Gastrocnemius medialis (tissue), 4 donors: ENCODE results near the gene ZNF680. TPM values are rescaled to one million over a fixed set of nuclear protein-coding genes. Genes with fewer than 3 reads are reported as not detected.

Experiments
- ATAC-seq, 2 donors: fragments of 150-250 bp; one replicate each; pipeline ENCODE4 v1.9.1; 2016
- DNase-seq, 2 donors: peaks; one replicate each; pipeline ENCODE4 v3.0.0-alpha.2; 2019
- H3K27ac ChIP-seq, 4 donors: fragments of 200-600 bp; sonication (generic); 1 replicate in 1 of 4; 2 replicates in 3 of 4; pipeline ENCODE4 v1.5.1; 2016 to 2018; ENCODE audit warnings: mild to moderate bottlenecking in 2 of 4, moderate library complexity in 1 of 4
- H3K27me3 ChIP-seq, 3 donors: fragments of 200-600 bp; sonication (generic) in 2 of 3; 1 replicate in 1 of 3; 2 replicates in 2 of 3; pipeline versions ENCODE4 v1.5.1 to v1.6.0; 2016 to 2019; ENCODE audit warnings: mild to moderate bottlenecking in 1 of 3, moderate library complexity in 1 of 3
- H3K36me3 ChIP-seq, 2 donors: fragments of 200-600 bp; sonication (generic) in 1 of 2; one replicate each; pipeline ENCODE4 v1.5.1; 2017 to 2018
- H3K4me1 ChIP-seq, 2 donors: fragments of 200-600 bp; sonication (generic) in 1 of 2; one replicate each; pipeline ENCODE4 v1.5.1; 2016 to 2017; ENCODE audit warnings: mild to moderate bottlenecking in 2 of 2
- H3K4me3 ChIP-seq, 4 donors: fragments of 200-600 bp; sonication (generic) in 3 of 4; 1 replicate in 1 of 4; 2 replicates in 3 of 4; pipeline ENCODE4 v1.5.1; 2016 to 2019; ENCODE audit warnings: mild to moderate bottlenecking in 2 of 4
- H3K9me3 ChIP-seq, 3 donors: fragments of 200-600 bp; sonication (generic) in 2 of 3; 1 replicate in 1 of 3; 2 replicates in 2 of 3; pipeline ENCODE4 v1.5.1; 2016 to 2019
- POLR2A ChIP-seq, 2 donors: fragments of 450-650 bp; IDR thresholded peaks; one replicate each; pipeline ENCODE4 v1.6.1; 2017; ENCODE audit warnings: antibody characterized with exemption in 2 of 2, mild to moderate bottlenecking in 2 of 2, moderate library complexity in 2 of 2
- in situ Hi-C, 4 donors: fragments of 200-750 bp; cut with MboI; loops; one replicate each; pipeline versions ENCODE4 v1.15.0 to v1.8.0; 2017; ENCODE audit warnings: low sequenced_read_pairs in 4 of 4
- intact Hi-C: fragments of 100-400 bp; cut with DNase I; formaldehyde crosslinking; loops from one replicate; pipeline ENCODE4 v1.15.1; 2023; ENCODE audit warnings: low total_unique reads
- total RNA-seq, 4 donors: library from RNA; depleted of rRNA; stranded (reverse); fragments of >200 nt; gene quantifications; one replicate each; pipeline versions ENCODE4 v1.1.0 to v1.2.3, GENCODE V29; 2016
- TF ChIP-seq, protein P1 (sequence below), 5 experiments: fragments of 450-650 bp in 3 of 5; fragments of 200-600 bp in 2 of 5; sonication (generic) in 2 of 5; IDR thresholded peaks in 4 of 5; conservative IDR thresholded peaks in 1 of 5; 1 replicate in 4 of 5; 2 replicates in 1 of 5; pipeline ENCODE4 v1.5.1; 2016 to 2019; ENCODE audit warnings: antibody characterized with exemption in 5 of 5, mild to moderate bottlenecking in 3 of 5, moderate library complexity in 3 of 5

Gene ZNF680
- total RNA-seq, 4 donors from 2014 or later = 10.0 to 34.3 (median 14.2) TPM

DNA sequence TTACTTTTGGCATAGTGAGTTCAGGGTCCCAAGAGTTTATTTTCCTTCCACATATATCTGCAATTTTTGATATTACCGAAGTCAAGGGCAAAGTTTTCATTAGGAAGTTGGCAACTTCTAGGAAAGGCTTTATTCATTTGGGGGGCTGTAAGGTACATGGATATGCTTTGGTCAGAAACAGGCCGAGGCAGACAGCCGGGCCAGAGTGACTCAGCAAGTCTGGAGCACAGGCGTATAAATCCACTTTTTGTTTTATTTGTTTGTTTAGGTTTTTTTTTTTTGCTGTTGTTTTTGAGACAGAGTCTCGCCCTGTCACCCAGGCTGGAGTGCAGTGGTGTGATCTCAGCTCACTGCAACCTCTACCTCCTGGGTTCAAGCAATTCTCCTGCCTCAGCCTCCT, 3.7 kb downstream of the ZNF680 start:
- peak overlapping the region; percentile 1 to 43 (median 22) for H3K4me3 ChIP-seq
- H3K36me3 ChIP-seq = no peaks in the 10 kb centered on the region
- no peaks in the 10 kb centered on the region for H3K9me3 ChIP-seq
- no peaks in the 10 kb centered on the region for H3K27me3 ChIP-seq
- TF ChIP-seq, protein P1, sequence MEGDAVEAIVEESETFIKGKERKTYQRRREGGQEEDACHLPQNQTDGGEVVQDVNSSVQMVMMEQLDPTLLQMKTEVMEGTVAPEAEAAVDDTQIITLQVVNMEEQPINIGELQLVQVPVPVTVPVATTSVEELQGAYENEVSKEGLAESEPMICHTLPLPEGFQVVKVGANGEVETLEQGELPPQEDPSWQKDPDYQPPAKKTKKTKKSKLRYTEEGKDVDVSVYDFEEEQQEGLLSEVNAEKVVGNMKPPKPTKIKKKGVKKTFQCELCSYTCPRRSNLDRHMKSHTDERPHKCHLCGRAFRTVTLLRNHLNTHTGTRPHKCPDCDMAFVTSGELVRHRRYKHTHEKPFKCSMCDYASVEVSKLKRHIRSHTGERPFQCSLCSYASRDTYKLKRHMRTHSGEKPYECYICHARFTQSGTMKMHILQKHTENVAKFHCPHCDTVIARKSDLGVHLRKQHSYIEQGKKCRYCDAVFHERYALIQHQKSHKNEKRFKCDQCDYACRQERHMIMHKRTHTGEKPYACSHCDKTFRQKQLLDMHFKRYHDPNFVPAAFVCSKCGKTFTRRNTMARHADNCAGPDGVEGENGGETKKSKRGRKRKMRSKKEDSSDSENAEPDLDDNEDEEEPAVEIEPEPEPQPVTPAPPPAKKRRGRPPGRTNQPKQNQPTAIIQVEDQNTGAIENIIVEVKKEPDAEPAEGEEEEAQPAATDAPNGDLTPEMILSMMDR (IDR thresholded peaks at IDR 0.05 in 4 of 5, conservative IDR thresholded peaks at IDR 0.05 in 1 of 5) = no peak
- no peak for TF ChIP-seq POLR2A (IDR thresholded peaks at IDR 0.05)
- in situ Hi-C loops = loop anchor here (25.0 kb wide), 3 partner anchors 247 to 647 kb away; partner anchors contain the start of gene ZNF736 (in 3 of the 4)
- no peak for ATAC-seq
- H3K4me1 ChIP-seq = peaks cover 32 to 56% of the 10 kb centered on the region in 2 donors
- no peak for DNase-seq
- peak overlapping the region; percentile 69 to 90 (median 88) for H3K27ac ChIP-seq
- intact Hi-C loops = no loop called here

DNA sequence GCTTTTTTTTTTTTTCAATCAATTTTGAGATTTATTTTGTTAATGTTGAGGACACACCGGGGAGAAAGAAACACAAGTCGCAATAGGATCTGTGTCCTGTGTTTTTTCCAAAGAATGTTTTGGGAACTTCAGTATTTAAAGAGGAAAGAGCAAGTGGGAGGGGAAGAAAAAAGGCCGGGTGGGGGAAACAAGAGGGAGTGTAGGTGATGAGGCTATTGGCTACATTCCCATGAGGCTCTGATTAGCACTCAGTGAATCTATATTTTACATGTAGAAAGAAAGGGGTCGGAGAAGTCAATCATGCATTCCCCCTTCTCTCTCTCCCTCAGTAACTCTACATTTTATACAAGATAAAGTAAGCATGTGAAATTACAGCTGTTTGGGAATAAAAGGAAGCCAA, 4.1 kb downstream of the ZNF680 start:
- no peak for ATAC-seq
- peak overlapping the region; percentile 1 to 43 (median 22) for H3K4me3 ChIP-seq
- H3K36me3 ChIP-seq = no peaks in the 10 kb centered on the region
- H3K4me1 ChIP-seq = peaks cover 32 to 56% of the 10 kb centered on the region in 2 donors
- no peaks in the 10 kb centered on the region for H3K9me3 ChIP-seq
- in situ Hi-C loops (loop anchor here (25.0 kb wide), 3 partner anchors 246 to 646 kb away; partner anchors contain the start of gene ZNF736 (in 3 of the 4)), intact Hi-C loops (no loop called here)
- no peak for DNase-seq
- H3K27ac ChIP-seq = peak overlapping the region; percentile 69 to 90 (median 88)
- H3K27me3 ChIP-seq = no peaks in the 10 kb centered on the region
- TF ChIP-seq POLR2A (IDR thresholded peaks at IDR 0.05) = no peak
- TF ChIP-seq, protein P1 (IDR thresholded peaks at IDR 0.05 in 4 of 5, conservative IDR thresholded peaks at IDR 0.05 in 1 of 5) = no peak

DNA sequence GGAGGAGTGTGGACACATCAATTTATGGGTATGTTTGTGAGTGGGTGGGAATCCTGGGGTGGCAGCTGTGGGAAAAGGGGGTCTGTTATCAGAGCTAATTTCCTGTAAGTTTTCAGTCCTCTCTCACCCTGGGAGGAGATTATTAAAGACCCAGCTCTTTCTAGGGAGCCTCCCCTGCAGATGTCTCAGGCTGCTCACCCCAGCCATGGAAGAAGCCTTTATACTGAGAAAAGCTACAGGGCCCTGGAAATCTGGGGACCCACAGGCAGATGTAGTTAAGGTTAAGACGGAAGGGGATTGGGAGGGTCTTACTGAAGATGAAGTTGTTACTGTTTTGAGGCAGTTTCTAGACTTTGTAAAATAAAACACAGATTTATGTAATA, 4.6 kb downstream of the ZNF680 start:
- no peaks in the 10 kb centered on the region for H3K9me3 ChIP-seq
- no peak for TF ChIP-seq POLR2A (IDR thresholded peaks at IDR 0.05)
- TF ChIP-seq, protein P1 (IDR thresholded peaks at IDR 0.05 in 4 of 5, conservative IDR thresholded peaks at IDR 0.05 in 1 of 5) = no peak
- intact Hi-C loops (no loop called here), in situ Hi-C loops (loop anchor here (25.0 kb wide), 3 partner anchors 246 to 646 kb away; partner anchors contain the start of gene ZNF736 (in 3 of the 4))
- peak overlapping the region in 1 of 4 donors; percentile 1 for H3K4me3 ChIP-seq
- peaks cover 32 to 56% of the 10 kb centered on the region in 2 donors for H3K4me1 ChIP-seq
- no peak for DNase-seq
- no peaks in the 10 kb centered on the region for H3K27me3 ChIP-seq
- peak overlapping the region; percentile 69 to 90 (median 88) for H3K27ac ChIP-seq
- H3K36me3 ChIP-seq = no peaks in the 10 kb centered on the region
- no peak for ATAC-seq

DNA sequence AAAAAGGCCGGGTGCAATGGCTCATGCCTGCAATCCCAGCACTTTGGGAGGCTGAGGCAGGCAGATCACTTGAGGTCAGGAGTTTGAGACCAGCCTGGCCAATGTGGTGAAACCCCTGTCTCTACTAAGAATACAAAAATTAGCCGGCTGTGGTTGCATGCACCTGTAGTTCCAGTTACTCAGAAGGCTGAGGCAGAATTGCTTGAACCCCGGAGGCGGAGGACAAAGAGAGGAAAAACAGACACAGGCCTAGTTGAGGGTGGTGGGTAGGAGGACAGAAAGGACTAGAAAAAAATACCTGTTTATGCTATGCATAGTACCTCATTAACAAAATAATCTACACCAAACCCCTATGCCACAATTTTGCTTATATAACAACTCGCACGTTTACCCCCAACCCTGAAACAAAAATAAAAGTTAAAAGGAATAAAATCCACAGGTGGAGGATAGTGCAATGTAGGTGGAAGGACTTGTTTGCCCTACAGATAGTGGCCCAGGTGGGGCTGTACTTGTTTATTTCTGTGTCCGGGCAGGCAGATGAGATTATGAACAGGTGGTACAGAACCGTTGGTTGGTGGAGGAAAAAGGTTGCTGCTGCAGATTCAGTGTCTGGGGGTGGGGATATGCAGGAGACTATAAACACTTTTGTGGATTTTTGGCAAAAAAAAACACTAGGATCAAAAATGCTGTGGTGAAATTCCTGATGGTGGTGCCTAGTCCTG, 5.1 kb downstream of the ZNF680 start:
- Histone ChIP-seq H3K4me1 (peaks cover 32 to 56% of the 10 kb centered on the region in 2 donors), H3K4me3 (no peak overlapping the region), H3K27ac (peak overlapping the region; percentile 69 to 90 (median 88)), H3K9me3 (no peaks in the 10 kb centered on the region), H3K36me3 (no peaks in the 10 kb centered on the region), H3K27me3 (no peaks in the 10 kb centered on the region)
- in situ Hi-C loops (loop anchor here (25.0 kb wide), 3 partner anchors 245 to 645 kb away; partner anchors contain the start of gene ZNF736 (in 3 of the 4)), intact Hi-C loops (no loop called here)
- DNase-seq = no peak
- TF ChIP-seq, protein P1 (IDR thresholded peaks at IDR 0.05 in 4 of 5, conservative IDR thresholded peaks at IDR 0.05 in 1 of 5) = no peak
- no peak for TF ChIP-seq POLR2A (IDR thresholded peaks at IDR 0.05)
- no peak for ATAC-seq
